Measurements from ENCODE around the gene LYVE1.

The LYVE1 gene

GRCh38 chr11:10606536-10607208 is 38.2 kb upstream of the LYVE1 start:
- no peak for TF ChIP-seq CTCF (IDR thresholded peaks at IDR 0.05; ENCODE audit: control insufficient read depth, extremely low read depth, insufficient read depth)
- H3K4me3 ChIP-seq (ENCODE audit: low read depth, low read length) = no peak overlapping the region
- no peak for DNase-seq (ENCODE audit: low read depth)

DNA sequence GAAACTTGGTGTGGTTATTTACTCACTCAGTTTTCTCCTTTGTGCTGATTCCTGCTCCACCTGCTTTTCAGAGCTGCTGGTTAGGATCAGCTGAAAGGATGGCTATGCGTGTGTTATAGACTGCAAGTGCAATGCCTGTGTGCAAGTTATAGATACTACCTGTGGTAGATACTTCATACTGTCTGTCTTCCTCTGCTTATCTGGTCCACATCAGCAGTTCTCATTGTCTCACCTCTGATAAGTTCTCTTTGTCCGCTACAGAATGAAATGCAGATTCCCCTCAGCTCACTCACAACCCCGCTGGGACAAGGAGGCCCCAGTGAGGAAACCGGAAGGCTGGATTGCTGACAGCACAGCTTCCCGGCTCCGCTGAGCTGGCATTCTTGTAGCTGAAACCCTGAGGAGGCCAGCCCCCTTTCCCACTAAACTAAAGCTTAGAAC is 37.5 kb upstream of the LYVE1 start:
- DNase-seq (ENCODE audit: low read depth) = no peak
- H3K4me3 ChIP-seq (ENCODE audit: low read depth, low read length) = no peak overlapping the region
- TF ChIP-seq CTCF (IDR thresholded peaks at IDR 0.05; ENCODE audit: control insufficient read depth, extremely low read depth, insufficient read depth) = no peak

- H3K4me3 ChIP-seq (ENCODE audit: low read depth, low read length) = no peak overlapping the region
- TF ChIP-seq CTCF (IDR thresholded peaks at IDR 0.05; ENCODE audit: control insufficient read depth, extremely low read depth, insufficient read depth) = no peak
- DNase-seq (ENCODE audit: low read depth) = no peak
These were observed 36.3 kb upstream of the LYVE1 start for GRCh38 chr11:10604798-10605197.

- no peak for DNase-seq (ENCODE audit: low read depth)
- H3K4me3 ChIP-seq (ENCODE audit: low read depth, low read length) = no peak overlapping the region
- no peak for TF ChIP-seq CTCF (IDR thresholded peaks at IDR 0.05; ENCODE audit: control insufficient read depth, extremely low read depth, insufficient read depth)
These were observed 35.9 kb upstream of the LYVE1 start for GRCh38 chr11:10604340-10604748.

GRCh38 chr11:10603721-10604297 is 35.3 kb upstream of the LYVE1 start:
- H3K4me3 ChIP-seq (ENCODE audit: low read depth, low read length) = no peak overlapping the region
- DNase-seq (ENCODE audit: low read depth) = no peak
- TF ChIP-seq CTCF (IDR thresholded peaks at IDR 0.05; ENCODE audit: control insufficient read depth, extremely low read depth, insufficient read depth) = no peak

DNA sequence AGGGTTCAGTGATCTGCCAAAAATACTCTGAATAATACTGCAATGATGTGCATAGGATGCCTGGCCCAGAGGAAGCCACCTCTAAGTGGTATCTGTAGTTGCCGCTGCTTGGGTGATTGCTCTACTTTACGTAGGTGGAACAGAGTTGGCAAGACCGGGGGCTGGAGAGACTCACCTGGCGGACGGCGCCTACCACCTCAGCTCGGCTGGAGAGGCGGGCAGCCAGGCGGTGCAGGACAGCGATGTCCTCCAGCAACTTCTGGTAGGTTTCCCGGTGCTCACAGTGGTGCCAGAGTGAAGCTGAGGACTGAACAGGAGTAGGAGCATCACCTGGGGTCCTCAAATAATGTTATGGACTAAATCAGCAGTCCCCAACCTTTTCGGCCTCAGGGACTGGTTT is 34.5 kb upstream of the LYVE1 start:
- DNase-seq (ENCODE audit: low read depth) = no peak
- no peak overlapping the region for H3K4me3 ChIP-seq (ENCODE audit: low read depth, low read length)
- no peak for TF ChIP-seq CTCF (IDR thresholded peaks at IDR 0.05; ENCODE audit: control insufficient read depth, extremely low read depth, insufficient read depth)

GRCh38 chr11:10602366-10602765 is 33.9 kb upstream of the LYVE1 start:
- TF ChIP-seq CTCF (IDR thresholded peaks at IDR 0.05; ENCODE audit: control insufficient read depth, extremely low read depth, insufficient read depth) = no peak
- H3K4me3 ChIP-seq (ENCODE audit: low read depth, low read length) = no peak overlapping the region
- no peak for DNase-seq (ENCODE audit: low read depth)

All from LNCaP clone FGC (cell line).